ENCODE data around the gene GLOD4.
"Not testable (repeated sequence)": the region's sequence is repeated elsewhere in the genome, so short reads cannot be mapped to it uniquely, and the experiment has no call there.

The GLOD4 gene

DNA sequence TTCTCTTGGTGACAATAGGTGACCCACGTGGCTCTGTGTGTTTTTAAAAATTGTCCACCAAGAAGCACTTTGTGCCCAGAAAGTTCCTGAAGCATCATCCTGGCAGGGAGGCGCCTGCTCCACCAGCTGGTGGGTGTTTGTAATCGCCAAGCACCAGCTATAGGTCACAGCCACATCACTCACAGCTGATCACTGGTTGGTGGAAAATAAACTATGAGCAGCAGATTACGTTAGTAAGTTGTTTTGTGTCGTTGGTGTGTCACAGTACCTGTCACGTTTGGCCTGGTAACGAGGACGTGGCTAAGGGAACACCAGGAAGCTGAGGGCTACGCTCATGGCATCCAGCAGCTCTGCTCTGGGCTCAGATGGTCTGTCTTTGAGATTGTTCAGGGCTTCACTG lies 10.2 kb upstream of the GLOD4 start:
- H3K27me3 ChIP-seq (replicated peaks; ENCODE audit: insufficient read depth, low read length), result peaks cover 5% of the 10 kb centered on the region; the same call in 1 of the 2 replicates
- H3K4me3 ChIP-seq (ENCODE audit: low read length), result no peak overlapping the region
- H3K9ac ChIP-seq (ENCODE audit: low read length), result no peak overlapping the region
- H3K27ac ChIP-seq (ENCODE audit: low read length), result no peak overlapping the region
- H4K20me1 ChIP-seq (ENCODE audit: insufficient read depth, low read length), result no peaks in the 10 kb centered on the region
- H3K9me3 ChIP-seq (replicated peaks; ENCODE audit: insufficient read depth, low read length), result no peaks in the 10 kb centered on the region
- no peaks in the 10 kb centered on the region for H3F3A ChIP-seq (ENCODE audit: insufficient read depth, low read length)
- no peak overlapping the region for H3K4me2 ChIP-seq (ENCODE audit: low read depth, low read length)
- no peaks in the 10 kb centered on the region for H3K9me2 ChIP-seq (replicated peaks; ENCODE audit: insufficient read depth, low read length)
- no peaks in the 10 kb centered on the region for H3K79me2 ChIP-seq (ENCODE audit: low read length)
- TF ChIP-seq EZH2phosphoT487 (IDR thresholded peaks at IDR 0.05; ENCODE audit: low read length) (no peak), EZH2 (optimal IDR thresholded peaks at IDR 0.05; ENCODE audit: low read depth, low read length) (no peak)
- TF ChIP-seq, protein P1, sequence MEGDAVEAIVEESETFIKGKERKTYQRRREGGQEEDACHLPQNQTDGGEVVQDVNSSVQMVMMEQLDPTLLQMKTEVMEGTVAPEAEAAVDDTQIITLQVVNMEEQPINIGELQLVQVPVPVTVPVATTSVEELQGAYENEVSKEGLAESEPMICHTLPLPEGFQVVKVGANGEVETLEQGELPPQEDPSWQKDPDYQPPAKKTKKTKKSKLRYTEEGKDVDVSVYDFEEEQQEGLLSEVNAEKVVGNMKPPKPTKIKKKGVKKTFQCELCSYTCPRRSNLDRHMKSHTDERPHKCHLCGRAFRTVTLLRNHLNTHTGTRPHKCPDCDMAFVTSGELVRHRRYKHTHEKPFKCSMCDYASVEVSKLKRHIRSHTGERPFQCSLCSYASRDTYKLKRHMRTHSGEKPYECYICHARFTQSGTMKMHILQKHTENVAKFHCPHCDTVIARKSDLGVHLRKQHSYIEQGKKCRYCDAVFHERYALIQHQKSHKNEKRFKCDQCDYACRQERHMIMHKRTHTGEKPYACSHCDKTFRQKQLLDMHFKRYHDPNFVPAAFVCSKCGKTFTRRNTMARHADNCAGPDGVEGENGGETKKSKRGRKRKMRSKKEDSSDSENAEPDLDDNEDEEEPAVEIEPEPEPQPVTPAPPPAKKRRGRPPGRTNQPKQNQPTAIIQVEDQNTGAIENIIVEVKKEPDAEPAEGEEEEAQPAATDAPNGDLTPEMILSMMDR (IDR thresholded peaks at IDR 0.05; ENCODE audit: low read length), result no peak
- no peak for DNase-seq
- no peaks in the 10 kb centered on the region for H3K4me1 ChIP-seq (ENCODE audit: low read length)
- H3K36me3 ChIP-seq (replicated peaks; ENCODE audit: insufficient read depth, low read length), result peaks cover 13% of the 10 kb centered on the region; the same call in 1 of the 2 replicates
- no peak overlapping the region for H2AFZ ChIP-seq (ENCODE audit: low read length)

DNA sequence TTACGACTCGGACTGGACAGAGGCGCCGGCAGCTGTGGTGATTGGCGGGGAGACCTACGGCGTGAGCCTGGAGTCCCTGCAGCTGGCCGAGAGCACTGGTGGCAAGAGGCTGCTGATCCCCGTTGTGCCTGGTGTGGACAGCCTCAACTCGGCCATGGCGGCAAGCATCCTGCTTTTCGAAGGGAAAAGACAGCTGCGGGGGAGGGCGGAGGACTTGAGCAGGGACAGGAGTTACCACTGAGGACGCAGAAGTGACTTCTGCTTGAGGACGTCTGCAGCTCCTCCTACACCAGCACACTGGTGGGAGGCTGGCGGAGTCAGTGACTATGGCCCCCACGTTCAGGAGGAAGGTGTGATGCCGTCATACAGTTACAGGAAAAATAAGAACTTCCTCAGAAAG lies 9.7 kb upstream of the GLOD4 start:
- H3K36me3 ChIP-seq (replicated peaks; ENCODE audit: insufficient read depth, low read length), result peaks cover 13% of the 10 kb centered on the region; the same call in 1 of the 2 replicates
- H3K4me1 ChIP-seq (ENCODE audit: low read length), result no peaks in the 10 kb centered on the region

DNA sequence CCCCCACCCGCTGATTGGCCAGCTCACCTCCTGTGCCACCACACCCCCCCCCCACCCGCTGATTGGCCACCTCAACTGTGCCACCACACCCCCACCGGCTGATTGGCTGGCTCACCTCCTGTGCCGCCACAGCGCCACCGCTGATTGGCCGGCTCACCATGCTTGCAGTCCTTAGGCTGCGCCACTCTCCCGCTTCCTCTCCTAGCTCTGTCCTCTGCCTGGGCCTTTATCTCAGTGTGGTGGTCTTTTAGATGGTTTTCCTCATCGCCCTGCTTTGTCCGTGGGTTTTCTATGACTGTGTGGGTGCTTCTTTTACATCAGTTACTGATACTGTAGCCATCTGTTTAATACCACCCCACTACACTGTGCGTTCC lies 8.8 kb upstream of the GLOD4 start:
- H2AFZ ChIP-seq (ENCODE audit: low read length); H3K9me3 ChIP-seq (replicated peaks; ENCODE audit: insufficient read depth, low read length); H3K27me3 ChIP-seq (replicated peaks; ENCODE audit: insufficient read depth, low read length); H3F3A ChIP-seq (ENCODE audit: insufficient read depth, low read length); DNase-seq; H3K4me3 ChIP-seq (ENCODE audit: low read length); H3K9me2 ChIP-seq (replicated peaks; ENCODE audit: insufficient read depth, low read length); H3K27ac ChIP-seq (ENCODE audit: low read length); H4K20me1 ChIP-seq (ENCODE audit: insufficient read depth, low read length); H3K4me2 ChIP-seq (ENCODE audit: low read depth, low read length); H3K79me2 ChIP-seq (ENCODE audit: low read length); H3K9ac ChIP-seq (ENCODE audit: low read length); H3K4me1 ChIP-seq (ENCODE audit: low read length): not testable (repeated sequence)
- H3K36me3 ChIP-seq (replicated peaks; ENCODE audit: insufficient read depth, low read length), result peaks cover 13% of the 10 kb centered on the region; the same call in 1 of the 2 replicates

More for the DNA sequence above, 9.7 kb upstream of the GLOD4 start:
- Histone ChIP-seq H2AFZ (ENCODE audit: low read length) (no peak overlapping the region), H3K9me3 (replicated peaks; ENCODE audit: insufficient read depth, low read length) (no peaks in the 10 kb centered on the region), H3K4me3 (ENCODE audit: low read length) (no peak overlapping the region), H3K9ac (ENCODE audit: low read length) (no peak overlapping the region), H4K20me1 (ENCODE audit: insufficient read depth, low read length) (no peaks in the 10 kb centered on the region), H3K27ac (ENCODE audit: low read length) (no peak overlapping the region), H3K27me3 (replicated peaks; ENCODE audit: insufficient read depth, low read length) (0 out of 2 replicates have a peak, but pooled peaks cover under 1% of the 10 kb centered on the region), H3K4me2 (ENCODE audit: low read depth, low read length) (no peak overlapping the region), H3F3A (ENCODE audit: insufficient read depth, low read length) (no peaks in the 10 kb centered on the region), H3K79me2 (ENCODE audit: low read length) (no peaks in the 10 kb centered on the region), H3K9me2 (replicated peaks; ENCODE audit: insufficient read depth, low read length) (no peaks in the 10 kb centered on the region)
- TF ChIP-seq, protein P1 (IDR thresholded peaks at IDR 0.05; ENCODE audit: low read length), result no peak
- TF ChIP-seq EZH2phosphoT487 (IDR thresholded peaks at IDR 0.05; ENCODE audit: low read length) (no peak), EZH2 (optimal IDR thresholded peaks at IDR 0.05; ENCODE audit: low read depth, low read length) (no peak)
- no peak for DNase-seq

DNA sequence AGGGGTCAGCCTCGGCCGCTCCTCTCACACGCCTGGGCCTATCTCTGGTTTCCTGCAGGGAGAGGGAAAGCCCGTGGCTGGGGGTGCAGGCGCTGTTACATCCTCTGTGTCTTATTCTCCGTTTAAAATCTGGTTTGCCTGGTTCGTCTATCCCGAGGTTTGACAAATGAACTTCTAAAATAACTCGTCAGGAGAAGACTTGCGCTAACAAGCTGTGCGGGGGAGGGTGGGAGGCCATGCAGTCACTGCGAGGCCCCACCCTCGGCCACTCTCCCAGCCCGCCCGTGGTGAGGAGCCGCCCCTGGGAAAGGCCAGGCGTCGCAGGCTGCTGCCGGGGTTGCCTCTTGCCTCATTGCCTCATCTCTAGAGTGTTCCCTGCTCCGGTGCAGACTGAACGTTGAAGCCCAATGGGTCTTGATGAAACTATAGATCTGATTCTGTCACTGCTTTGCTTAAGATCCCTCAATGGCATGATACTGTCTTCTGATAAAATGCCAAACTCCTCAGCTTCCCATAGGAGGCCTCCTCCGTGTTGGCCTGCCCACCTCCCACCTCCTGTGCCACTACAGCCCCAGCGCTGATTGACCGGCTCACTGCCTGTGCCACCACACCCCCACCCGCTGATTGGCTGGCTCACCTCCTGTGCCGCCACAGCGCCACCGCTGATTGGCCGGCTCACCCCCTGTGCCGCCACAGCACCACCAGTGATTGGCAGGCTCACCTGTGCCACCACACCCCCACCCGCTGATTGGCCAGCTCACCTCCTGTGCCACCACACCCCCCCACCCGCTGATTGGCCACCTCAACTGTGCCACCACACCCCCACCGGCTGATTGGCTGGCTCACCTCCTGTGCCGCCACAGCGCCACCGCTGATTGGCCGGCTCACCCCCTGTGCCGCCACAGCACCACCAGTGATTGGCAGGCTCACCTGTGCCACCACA lies 8.1 kb upstream of the GLOD4 start:
- H3K9me3 ChIP-seq (replicated peaks; ENCODE audit: insufficient read depth, low read length); H3K27ac ChIP-seq (ENCODE audit: low read length): not testable (repeated sequence)
- peaks cover 13% of the 10 kb centered on the region; the same call in 1 of the 2 replicates for H3K36me3 ChIP-seq (replicated peaks; ENCODE audit: insufficient read depth, low read length)

More for the DNA sequence above, 8.1 kb upstream of the GLOD4 start:
- H3K27me3 ChIP-seq (replicated peaks; ENCODE audit: insufficient read depth, low read length); H4K20me1 ChIP-seq (ENCODE audit: insufficient read depth, low read length); H2AFZ ChIP-seq (ENCODE audit: low read length); H3K4me1 ChIP-seq (ENCODE audit: low read length); H3K4me3 ChIP-seq (ENCODE audit: low read length); H3F3A ChIP-seq (ENCODE audit: insufficient read depth, low read length); H3K4me2 ChIP-seq (ENCODE audit: low read depth, low read length); DNase-seq; H3K9ac ChIP-seq (ENCODE audit: low read length); H3K9me2 ChIP-seq (replicated peaks; ENCODE audit: insufficient read depth, low read length); H3K79me2 ChIP-seq (ENCODE audit: low read length): not testable (repeated sequence)
